Measurements from ENCODE around the gene ZBED5. TPM values are rescaled to one million over a fixed set of nuclear protein-coding genes. Genes with fewer than 3 reads are reported as not detected.
"Not testable (repeated sequence)": the region's sequence is repeated elsewhere in the genome, so short reads cannot be mapped to it uniquely, and the experiment has no call there.

The ZBED5 gene
- total RNA-seq, 1 experiment from 2014 or later: 47.2 TPM

- peak; percentile 72 for DNase-seq (ENCODE audit: low read depth)
Measured at GRCh38 chr11:10838083-10838482, 19.8 kb downstream of the ZBED5 start.

GRCh38 chr11:10836884-10837283, 21.0 kb downstream of the ZBED5 start:
- not testable (repeated sequence) for DNase-seq (ENCODE audit: low read depth)

GRCh38 chr11:10829139-10829538, 28.7 kb downstream of the ZBED5 start:
- DNase-seq (ENCODE audit: low read depth): no peak

GRCh38 chr11:10828402-10828801, 29.5 kb downstream of the ZBED5 start:
- DNase-seq (ENCODE audit: low read depth): no peak

GRCh38 chr11:10824888-10825287, 33.0 kb downstream of the ZBED5 start:
- DNase-seq (ENCODE audit: low read depth): no peak

- no peak for DNase-seq (ENCODE audit: low read depth)
Measured at GRCh38 chr11:10823152-10823579, 34.7 kb downstream of the ZBED5 start.

- not testable (repeated sequence) for DNase-seq (ENCODE audit: low read depth)
Measured at GRCh38 chr11:10822491-10822890, 35.4 kb downstream of the ZBED5 start.

- peak; percentile 95 for DNase-seq (ENCODE audit: low read depth)
Measured at GRCh38 chr11:10818594-10818993, 39.3 kb downstream of the ZBED5 start.

GRCh38 chr11:10813945-10814344, 43.9 kb downstream of the ZBED5 start:
- no peak for DNase-seq (ENCODE audit: low read depth)

- DNase-seq (ENCODE audit: low read depth): peak; percentile 80
Measured at GRCh38 chr11:10809373-10810160, 48.3 kb downstream of the ZBED5 start.

GRCh38 chr11:10808553-10809372, 49.1 kb downstream of the ZBED5 start, which contains the start of gene EIF4G2:
EIF4G2 (minus strand) TSS chr11:10808926.
- peak; percentile 99 for DNase-seq (ENCODE audit: low read depth)

- no peak for DNase-seq (ENCODE audit: low read depth)
Measured at GRCh38 chr11:10808235-10808552, 49.7 kb downstream of the ZBED5 start.

- DNase-seq (ENCODE audit: low read depth): peak; percentile 51
Measured at GRCh38 chr11:10807493-10808234, 50.2 kb downstream of the ZBED5 start.

GRCh38 chr11:10806206-10806605, 51.6 kb downstream of the ZBED5 start:
- no peak for DNase-seq (ENCODE audit: low read depth)

GRCh38 chr11:10805741-10806140, 52.1 kb downstream of the ZBED5 start:
- DNase-seq (ENCODE audit: low read depth): no peak

- DNase-seq (ENCODE audit: low read depth): no peak
Measured at GRCh38 chr11:10803676-10804075, 54.2 kb downstream of the ZBED5 start.

Other genes starting within 250 kb of the ZBED5 start
- gene IRAG1, start 164.3 kb downstream of the ZBED5 start, total RNA-seq (2014; rRNA removed): 0.38 and 1.3 TPM in 2 replicates
- gene CTR9, start 106.8 kb downstream of the ZBED5 start, total RNA-seq (2014; rRNA removed): 20.5 and 25.1 TPM in 2 replicates
- 925 and 936 TPM in 2 replicates for gene EIF4G2, start 49.1 kb downstream of the ZBED5 start, total RNA-seq (2014; rRNA removed)